Right cardiac atrium (tissue), 5 donors: ENCODE data around the gene XAGE2. TPM values are rescaled to one million over a fixed set of nuclear protein-coding genes. Genes with fewer than 3 reads are reported as not detected.

Experiments
- ATAC-seq, 2 donors: fragments of 200-7000 bp; cut with Tn5 transposase; one replicate each; pipeline versions ENCODE4 v1.8.0 to v1.9.1; 2020; ENCODE audit warnings: moderate library complexity in 2 of 2, mild to moderate bottlenecking in 1 of 2
- DNase-seq, 3 donors: peaks; one replicate each; pipeline ENCODE4 v3.0.0-alpha.2; 2020
- H3K27ac ChIP-seq: one replicate; pipeline ENCODE4 v1.5.1; 2013; ENCODE audit warnings: mild to moderate bottlenecking, low read length, control low read depth, moderate library complexity
- H3K27me3 ChIP-seq: one replicate; pipeline ENCODE4 v1.6.1; 2013; ENCODE audit not compliant: control insufficient read depth, insufficient read depth
- H3K4me1 ChIP-seq: one replicate; pipeline ENCODE4 v1.6.1; 2013; ENCODE audit warnings: low read length; ENCODE audit not compliant: control insufficient read depth, insufficient read depth
- H3K4me3 ChIP-seq: one replicate; pipeline ENCODE4 v1.5.1; 2013; ENCODE audit warnings: low read length, control low read depth
- H3K9me3 ChIP-seq: one replicate; pipeline ENCODE4 v1.6.1; 2013; ENCODE audit warnings: low read length; ENCODE audit not compliant: control insufficient read depth
- WGBS: extraction: QIAGEN DNeasy Blood & Tissue Kit; methylation state at CpG from one replicate; pipeline ENCODE4 v1.1.7; 2013; 5-methylcytosine and 5-hydroxymethylcytosine counted together
- intact Hi-C, 4 donors: fragments of 100-400 bp; cut with DNase I; formaldehyde crosslinking; loops; one replicate each; pipeline versions ENCODE4 v1.11.0 to v1.14.0; 2022 to 2023
- polyA plus RNA-seq: library from polyadenylated mRNA; stranded (reverse); fragments of 200-250 nt; gene quantifications from one replicate; pipeline ENCODE4 v1.2.3, GENCODE V29; 2013
- total RNA-seq, 4 donors: library from RNA; stranded (reverse); fragmentation: NEBNext Ultra II Directional; extraction: Animal tissue kit (Norgen Biotek cat#: 25700); gene quantifications; one replicate each; pipeline ENCODE4 v1.2.1, GENCODE V29; 2021
- donor health status: healthy with polysubstance abuse.
- donor health status: DM: no; HTN: yes; CAD: no.
- donor health status: DM: no; HTN: no; CAD: no.
- donor health status: DM: no; HTN: yes; CAD: no; lungs with severe emphysema.
- donor health status: DM: yes; HTN: yes; CAD: no.

The XAGE2 gene
- total and polyA plus RNA-seq, 5 donors: not detected

DNA sequence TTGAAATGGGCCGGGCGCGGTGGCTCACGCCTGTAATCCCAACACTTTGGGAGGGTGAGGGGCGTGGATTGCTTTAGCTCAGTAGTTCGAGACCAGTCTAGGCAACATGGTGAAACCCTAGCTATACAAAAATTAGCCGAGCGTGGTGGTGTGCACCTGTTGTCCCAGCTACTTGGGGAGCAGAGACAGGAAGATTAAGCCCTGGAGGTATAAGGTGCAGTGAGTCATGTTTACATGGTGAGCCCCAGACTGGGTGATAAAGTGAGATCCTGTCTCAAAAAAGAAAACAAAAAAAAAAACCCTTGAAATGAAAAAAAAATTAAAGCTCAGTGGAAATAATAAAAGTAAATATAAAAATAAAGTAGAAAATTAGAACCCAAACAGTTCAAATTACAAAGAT lies 6.9 kb upstream of the XAGE2 start:
- H3K4me1 ChIP-seq: no peaks in the 10 kb centered on the region
- no peaks in the 10 kb centered on the region for H3K27me3 ChIP-seq
- no peak overlapping the region for H3K27ac ChIP-seq
- ATAC-seq: no peak
- 88% methylated on average over 8 of the region's 8 CpGs for WGBS
- DNase-seq: no peak
- intact Hi-C loops: no loop called here
- H3K9me3 ChIP-seq: no peaks in the 10 kb centered on the region
- H3K4me3 ChIP-seq: no peak overlapping the region

DNA sequence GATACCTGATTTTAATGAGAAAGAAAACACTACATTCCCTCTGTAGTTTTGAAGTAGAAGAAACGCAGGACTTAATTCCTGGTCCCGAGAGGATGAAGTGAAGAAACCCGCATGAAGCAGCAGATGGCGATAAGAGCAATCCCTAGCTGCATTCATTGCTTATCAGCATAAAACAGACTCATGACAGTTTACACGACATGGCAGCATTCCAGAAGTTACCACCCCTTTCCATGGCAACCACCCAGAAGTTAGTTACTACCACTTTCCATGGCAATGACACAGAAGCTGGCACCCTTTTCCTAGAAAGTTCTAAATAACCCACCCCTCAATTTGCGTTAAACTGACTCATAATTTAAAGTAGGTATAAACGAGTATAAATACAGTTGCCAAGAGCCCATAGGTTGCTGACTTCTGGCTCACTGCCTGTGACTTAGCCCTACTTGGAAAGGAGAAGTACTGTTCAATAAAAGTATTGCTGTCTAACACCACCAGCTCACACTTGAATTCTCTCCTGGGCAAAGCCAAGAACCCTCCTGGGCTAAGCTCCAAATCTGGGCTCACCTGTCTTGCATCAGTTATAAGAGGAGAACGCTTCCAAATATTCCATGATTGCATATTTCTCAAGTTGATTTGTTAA lies 5.5 kb upstream of the XAGE2 start:
- H3K4me3 ChIP-seq: no peak overlapping the region
- no peak for DNase-seq
- no peaks in the 10 kb centered on the region for H3K4me1 ChIP-seq
- 14% methylated on average over 8 of the region's 8 CpGs for WGBS
- H3K27me3 ChIP-seq: no peaks in the 10 kb centered on the region
- H3K9me3 ChIP-seq: no peaks in the 10 kb centered on the region
- intact Hi-C loops: no loop called here
- no peak overlapping the region for H3K27ac ChIP-seq
- ATAC-seq: no peak

DNA sequence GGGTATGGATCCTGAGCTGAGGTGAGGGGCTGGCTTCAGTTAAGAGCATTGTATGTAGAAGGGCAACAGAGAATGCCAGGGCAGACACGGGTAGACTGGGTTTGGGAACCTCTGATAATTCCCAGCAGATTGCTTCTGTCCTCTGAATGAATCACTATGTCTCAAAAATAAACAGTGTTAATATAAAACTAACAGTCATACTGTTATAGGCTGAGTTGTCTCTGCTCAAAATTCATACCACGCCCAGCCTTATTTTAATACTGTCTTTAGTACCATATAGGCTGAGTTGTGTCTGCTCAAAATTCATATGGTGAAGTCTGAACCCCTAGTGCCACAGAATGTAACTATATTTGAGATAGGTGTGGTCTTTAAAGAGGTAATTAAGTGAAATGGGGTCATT lies 10.0 kb downstream of the XAGE2 start:
- Histone ChIP-seq H3K4me3 (no peak overlapping the region), H3K27ac (no peak overlapping the region), H3K9me3 (no peaks in the 10 kb centered on the region), H3K4me1 (no peaks in the 10 kb centered on the region), H3K27me3 (no peaks in the 10 kb centered on the region)
- DNase-seq: no peak
- no peak for ATAC-seq
- intact Hi-C loops: no loop called here
- 87% methylated on average over 2 of the region's 2 CpGs for WGBS

DNA sequence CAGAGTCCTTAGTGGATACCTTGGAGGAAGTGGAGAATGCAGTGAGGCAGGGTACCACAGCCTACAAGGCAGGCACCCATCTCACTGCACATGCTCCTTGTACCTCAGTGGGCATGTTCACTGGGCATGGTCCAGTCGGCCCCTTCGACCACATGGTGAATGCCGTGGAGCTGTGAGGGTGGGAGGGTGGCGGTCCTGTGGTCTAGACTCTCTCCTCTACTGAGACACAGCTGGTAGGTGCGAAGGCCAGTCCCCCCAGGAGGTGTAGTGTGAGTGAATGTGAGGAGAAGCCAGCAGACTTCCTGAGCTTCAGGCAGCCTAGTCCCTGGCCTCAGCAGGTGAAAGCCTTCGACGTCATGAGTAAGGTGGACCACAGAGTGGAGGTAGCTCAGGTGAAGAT lies 12.2 kb downstream of the XAGE2 start:
- H3K4me3 ChIP-seq: no peak overlapping the region
- no peak for DNase-seq
- H3K27ac ChIP-seq: no peak overlapping the region
- intact Hi-C loops: no loop called here
- no peaks in the 10 kb centered on the region for H3K4me1 ChIP-seq
- 88% methylated on average over 7 of the region's 7 CpGs for WGBS
- H3K27me3 ChIP-seq: no peaks in the 10 kb centered on the region
- no peak for ATAC-seq
- no peaks in the 10 kb centered on the region for H3K9me3 ChIP-seq

DNA sequence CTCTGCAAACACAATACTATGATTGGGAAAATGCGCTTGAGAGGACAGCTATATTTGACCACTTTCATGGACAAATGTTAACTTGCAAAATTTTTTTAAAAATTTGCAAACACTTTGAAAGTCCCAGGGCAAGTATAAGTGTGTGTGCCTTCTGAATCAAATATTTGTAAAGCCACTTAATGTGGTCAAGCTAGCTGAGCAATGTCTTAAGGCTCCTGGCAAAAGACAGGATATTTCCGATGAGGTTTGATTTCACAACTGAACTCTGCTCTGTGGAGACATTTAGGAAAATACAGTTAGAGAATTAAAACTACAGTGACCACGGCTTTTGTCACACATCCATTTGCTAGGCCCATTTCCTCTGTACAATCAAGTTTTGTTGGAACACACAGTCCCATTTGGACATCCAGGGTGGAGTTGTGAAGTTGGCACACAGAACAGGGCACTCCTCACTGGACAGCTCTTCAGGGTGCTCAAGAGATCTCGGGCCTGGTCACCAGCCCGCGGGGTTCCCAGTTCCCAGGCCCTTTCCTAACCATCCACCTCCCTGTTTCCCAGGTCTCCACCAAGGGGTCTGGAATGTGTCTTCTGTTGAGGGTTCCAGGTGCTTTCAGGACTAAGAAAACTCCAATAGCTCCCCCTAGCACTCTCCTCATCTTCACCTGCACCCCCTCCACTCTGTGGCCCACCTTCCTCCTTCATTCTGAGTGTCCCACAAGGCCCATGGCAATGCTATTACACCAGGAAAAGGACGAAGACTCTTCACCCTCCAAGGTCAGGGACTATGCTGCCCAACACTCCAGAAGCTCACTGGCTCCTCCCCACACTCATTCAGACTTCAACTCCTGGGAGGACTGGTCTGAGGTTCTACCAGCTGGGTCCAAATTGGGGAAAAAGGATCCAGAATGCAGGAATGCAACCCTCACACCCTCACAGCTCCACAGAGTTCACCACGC lies 41.9 kb downstream of the XAGE2 start:
- H3K4me3 ChIP-seq: no peak overlapping the region
- intact Hi-C loops: no loop called here
- H3K9me3 ChIP-seq: no peaks in the 10 kb centered on the region
- no peaks in the 10 kb centered on the region for H3K27me3 ChIP-seq
- H3K4me1 ChIP-seq: no peaks in the 10 kb centered on the region
- WGBS: 77% methylated on average over 8 of the region's 8 CpGs
- DNase-seq (no peak), ATAC-seq (no peak)
- H3K27ac ChIP-seq: no peak overlapping the region

DNA sequence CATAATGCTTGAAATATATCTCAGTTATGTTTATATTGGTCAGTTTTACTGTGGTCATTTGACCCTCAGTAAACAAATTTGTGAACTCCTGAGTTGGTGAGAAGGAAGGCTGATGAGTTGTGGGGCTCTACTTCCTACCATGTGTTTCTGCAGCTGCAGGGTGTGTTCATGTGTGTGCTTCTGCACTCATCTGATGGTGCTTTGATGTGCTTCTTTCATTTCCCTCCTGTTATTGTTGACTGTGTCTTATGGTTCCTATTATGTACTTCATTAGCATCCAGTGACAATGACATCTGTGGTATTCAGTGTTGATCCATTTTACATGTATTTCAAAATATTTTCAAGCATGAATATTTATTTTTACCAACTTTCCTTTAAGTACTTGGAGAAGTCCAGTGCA lies 46.5 kb downstream of the XAGE2 start:
- no peaks in the 10 kb centered on the region for H3K4me1 ChIP-seq
- DNase-seq (no peak), ATAC-seq (no peak)
- no peaks in the 10 kb centered on the region for H3K27me3 ChIP-seq
- H3K9me3 ChIP-seq: no peaks in the 10 kb centered on the region
- no peak overlapping the region for H3K4me3 ChIP-seq
- no peak overlapping the region for H3K27ac ChIP-seq
- intact Hi-C loops: no loop called here

DNA sequence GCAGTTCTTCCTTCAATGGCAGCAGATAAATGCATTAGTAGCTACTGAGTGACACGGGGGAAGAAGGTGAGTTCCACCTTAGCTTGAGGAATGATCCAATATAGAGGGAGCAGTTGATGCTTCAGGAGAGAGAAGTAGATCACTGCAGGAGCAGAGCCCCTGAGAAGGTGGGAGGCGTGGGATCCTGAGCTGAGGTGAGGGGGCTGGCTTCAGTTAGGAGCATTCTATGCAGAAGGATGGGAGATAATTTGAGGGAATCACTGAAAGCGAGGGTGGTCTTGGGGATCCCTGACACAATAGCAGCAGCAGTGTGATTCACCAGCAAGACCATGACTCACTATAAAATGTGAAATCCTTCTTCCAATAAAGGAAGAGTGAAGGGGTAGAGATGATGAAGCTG lies 48.0 kb downstream of the XAGE2 start:
- no peak for ATAC-seq
- WGBS: 75% methylated on average over 3 of the region's 3 CpGs
- no peak for DNase-seq
- intact Hi-C loops: no loop called here
- H3K27ac ChIP-seq: no peak overlapping the region
- no peaks in the 10 kb centered on the region for H3K4me1 ChIP-seq
- no peaks in the 10 kb centered on the region for H3K27me3 ChIP-seq
- no peaks in the 10 kb centered on the region for H3K9me3 ChIP-seq
- H3K4me3 ChIP-seq: no peak overlapping the region

DNA sequence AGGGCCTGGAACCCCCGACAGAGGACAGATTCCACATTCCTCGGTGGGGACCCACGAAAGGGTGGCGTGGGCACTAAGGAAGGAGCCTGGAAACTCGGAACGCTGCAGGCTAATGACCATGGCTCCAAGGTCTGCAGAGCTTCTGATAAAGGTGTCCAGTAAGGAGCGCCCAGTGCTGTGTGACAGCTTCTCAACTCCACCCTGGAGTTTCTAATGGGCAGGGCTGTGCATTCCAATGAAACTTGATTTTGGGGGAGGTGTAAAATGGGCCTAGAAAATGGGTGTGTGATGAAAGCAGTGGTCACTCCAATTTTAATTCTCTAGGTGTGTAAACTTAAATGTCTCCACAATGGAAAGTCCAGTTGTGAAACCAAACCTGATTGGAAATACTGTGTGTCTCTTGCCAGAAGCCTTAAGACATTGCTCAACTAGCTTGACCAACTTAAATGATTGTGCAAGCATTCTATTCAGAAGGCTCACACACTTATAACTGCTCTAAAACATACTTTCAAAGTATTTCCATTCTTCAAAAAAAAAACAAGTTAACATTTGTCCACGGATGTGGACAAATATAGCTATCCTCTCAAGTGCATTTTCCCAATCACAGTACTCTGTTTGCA lies 52.1 kb downstream of the XAGE2 start:
- no peaks in the 10 kb centered on the region for H3K9me3 ChIP-seq
- WGBS: 88% methylated on average over 8 of the region's 8 CpGs
- H3K27ac ChIP-seq: no peak overlapping the region
- no peak for ATAC-seq
- H3K4me1 ChIP-seq: no peaks in the 10 kb centered on the region
- no peak overlapping the region for H3K4me3 ChIP-seq
- no peak for DNase-seq
- no peaks in the 10 kb centered on the region for H3K27me3 ChIP-seq
- intact Hi-C loops: no loop called here

DNA sequence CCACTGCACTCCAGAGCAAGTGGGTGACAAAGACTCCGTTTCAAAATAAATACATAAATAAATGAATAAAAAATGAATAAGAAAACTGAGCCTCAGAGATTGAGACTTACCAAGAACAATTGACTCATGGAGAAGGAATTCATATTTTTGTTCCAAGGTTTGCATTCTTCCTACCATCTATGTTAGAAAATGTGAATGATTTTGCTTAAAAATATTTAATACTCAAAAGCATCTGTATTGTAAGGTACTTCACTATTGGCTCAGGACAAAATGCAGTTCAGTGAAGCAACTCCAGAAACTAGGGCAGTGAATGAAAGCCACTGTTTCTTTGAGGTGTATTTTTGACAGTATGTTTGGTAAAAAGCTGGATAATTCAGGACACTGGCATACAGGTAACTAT lies 54.1 kb downstream of the XAGE2 start:
- H3K4me1 ChIP-seq: no peaks in the 10 kb centered on the region
- H3K27me3 ChIP-seq: no peaks in the 10 kb centered on the region
- no peak for ATAC-seq
- intact Hi-C loops: no loop called here
- H3K4me3 ChIP-seq: no peak overlapping the region
- H3K9me3 ChIP-seq: no peaks in the 10 kb centered on the region
- WGBS: 35% methylated on average over 1 of the region's 1 CpG
- H3K27ac ChIP-seq: no peak overlapping the region
- DNase-seq: no peak

DNA sequence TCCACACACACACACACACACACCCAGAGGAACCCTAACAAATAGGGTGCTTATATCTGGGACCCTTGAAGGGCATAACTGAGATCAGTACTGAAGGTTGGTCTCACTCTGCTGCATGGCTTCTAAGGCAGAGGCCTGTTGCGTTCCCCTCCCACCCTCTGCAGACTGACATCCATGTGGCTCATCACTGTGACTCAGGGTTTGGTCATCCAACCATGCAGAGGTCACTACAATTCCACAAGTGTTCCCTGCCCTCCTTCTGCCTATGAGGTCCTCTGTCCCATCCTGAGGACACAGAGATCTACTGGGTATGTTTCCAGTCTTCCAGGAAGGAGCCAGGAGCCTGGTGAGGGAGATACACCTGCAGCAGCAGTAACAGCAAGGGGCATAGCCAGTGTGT lies 55.8 kb downstream of the XAGE2 start:
- 100% methylated on average over 1 of the region's 1 CpG for WGBS
- Histone ChIP-seq H3K4me1 (no peaks in the 10 kb centered on the region), H3K9me3 (no peaks in the 10 kb centered on the region), H3K4me3 (no peak overlapping the region), H3K27ac (no peak overlapping the region), H3K27me3 (no peaks in the 10 kb centered on the region)
- intact Hi-C loops: no loop called here
- DNase-seq: no peak
- no peak for ATAC-seq
